ENCODE results near the gene SMYD3. TPM values are rescaled to one million over a fixed set of nuclear protein-coding genes. Genes with fewer than 3 reads are reported as not detected.

The SMYD3 gene
- total RNA-seq, 4 donors from 2014 or later: 11.6 to 26.9 (median 18.3) TPM

GRCh38 chr1:246189126-246189525 is 318.0 kb downstream of the SMYD3 start:
- Histone ChIP-seq H3K27me3 (no peaks in the 10 kb centered on the region), H3K9me3 (no peaks in the 10 kb centered on the region), H3K27ac (no peak overlapping the region), H3K4me1 (no peaks in the 10 kb centered on the region), H3K36me3 (no peaks in the 10 kb centered on the region), H3K4me3 (no peak overlapping the region)
- TF ChIP-seq CTCF (IDR thresholded peaks at IDR 0.05) (no peak), EP300 (IDR thresholded peaks at IDR 0.05) (no peak), POLR2AphosphoS5 (IDR thresholded peaks at IDR 0.05) (no peak), POLR2A (IDR thresholded peaks at IDR 0.05) (no peak)
- ATAC-seq: no peak
- WGBS, 2 donors (ENCODE audit: low coverage in 1 of 2): 93 to 100% methylated on average over 3 of the region's 3 CpGs

GRCh38 chr1:246187834-246188372 is 319.2 kb downstream of the SMYD3 start:
- Histone ChIP-seq H3K27me3 (no peaks in the 10 kb centered on the region), H3K4me3 (no peak overlapping the region), H3K27ac (no peak overlapping the region), H3K36me3 (no peaks in the 10 kb centered on the region), H3K9me3 (no peaks in the 10 kb centered on the region), H3K4me1 (no peaks in the 10 kb centered on the region)
- no peak for TF ChIP-seq POLR2A (IDR thresholded peaks at IDR 0.05)
- TF ChIP-seq CTCF (IDR thresholded peaks at IDR 0.05): no peak
- TF ChIP-seq EP300 (IDR thresholded peaks at IDR 0.05): no peak
- no peak for TF ChIP-seq POLR2AphosphoS5 (IDR thresholded peaks at IDR 0.05)
- WGBS, 2 donors (ENCODE audit: low coverage in 1 of 2): 86 to 88% methylated on average over 7 to 9 of the region's 10 CpGs
- no peak for ATAC-seq

- H3K27me3 ChIP-seq: no peaks in the 10 kb centered on the region
- WGBS, 2 donors (ENCODE audit: low coverage in 1 of 2): 89 to 100% methylated on average over 1 of the region's 1 CpG
Observed at GRCh38 chr1:246184503-246184902, 322.6 kb downstream of the SMYD3 start.

GRCh38 chr1:246182149-246182851 is 324.8 kb downstream of the SMYD3 start:
- no peak overlapping the region for H3K27ac ChIP-seq
- H3K9me3 ChIP-seq: no peaks in the 10 kb centered on the region
- ATAC-seq: no peak
- H3K36me3 ChIP-seq: no peaks in the 10 kb centered on the region
- no peaks in the 10 kb centered on the region for H3K27me3 ChIP-seq
- 70 to 94% methylated on average over 2 to 3 of the region's 3 CpGs for WGBS, 2 donors (ENCODE audit: low coverage in 1 of 2)
- TF ChIP-seq CTCF (IDR thresholded peaks at IDR 0.05): no peak
- no peak for TF ChIP-seq EP300 (IDR thresholded peaks at IDR 0.05)
- no peak for TF ChIP-seq POLR2A (IDR thresholded peaks at IDR 0.05)
- TF ChIP-seq POLR2AphosphoS5 (IDR thresholded peaks at IDR 0.05): no peak
- H3K4me3 ChIP-seq: no peak overlapping the region
- no peaks in the 10 kb centered on the region for H3K4me1 ChIP-seq

More at GRCh38 chr1:246184503-246184902, 322.6 kb downstream of the SMYD3 start:
- no peak for TF ChIP-seq CTCF (IDR thresholded peaks at IDR 0.05)
- no peak for TF ChIP-seq POLR2AphosphoS5 (IDR thresholded peaks at IDR 0.05)
- no peak for TF ChIP-seq POLR2A (IDR thresholded peaks at IDR 0.05)
- no peak for TF ChIP-seq EP300 (IDR thresholded peaks at IDR 0.05)
- Histone ChIP-seq H3K4me1 (no peaks in the 10 kb centered on the region), H3K9me3 (no peaks in the 10 kb centered on the region), H3K27ac (no peak overlapping the region), H3K36me3 (no peaks in the 10 kb centered on the region), H3K4me3 (no peak overlapping the region)
- no peak for ATAC-seq

GRCh38 chr1:246181241-246181640 is 325.8 kb downstream of the SMYD3 start:
- Histone ChIP-seq H3K9me3 (no peaks in the 10 kb centered on the region), H3K36me3 (no peaks in the 10 kb centered on the region), H3K27me3 (no peaks in the 10 kb centered on the region), H3K27ac (no peak overlapping the region), H3K4me3 (no peak overlapping the region), H3K4me1 (peaks cover 0 to 5% (median 0%) of the 10 kb centered on the region in 3 donors)
- TF ChIP-seq CTCF (IDR thresholded peaks at IDR 0.05): no peak
- TF ChIP-seq POLR2AphosphoS5 (IDR thresholded peaks at IDR 0.05): no peak
- TF ChIP-seq EP300 (IDR thresholded peaks at IDR 0.05): no peak
- no peak for TF ChIP-seq POLR2A (IDR thresholded peaks at IDR 0.05)
- ATAC-seq: no peak

Data from gastroesophageal sphincter (tissue), 4 donors.